ENCODE results near the gene SLC35G4.
"Not testable (repeated sequence)": the region's sequence is repeated elsewhere in the genome, so short reads cannot be mapped to it uniquely, and the experiment has no call there.

SLC35G4 gene

DNA sequence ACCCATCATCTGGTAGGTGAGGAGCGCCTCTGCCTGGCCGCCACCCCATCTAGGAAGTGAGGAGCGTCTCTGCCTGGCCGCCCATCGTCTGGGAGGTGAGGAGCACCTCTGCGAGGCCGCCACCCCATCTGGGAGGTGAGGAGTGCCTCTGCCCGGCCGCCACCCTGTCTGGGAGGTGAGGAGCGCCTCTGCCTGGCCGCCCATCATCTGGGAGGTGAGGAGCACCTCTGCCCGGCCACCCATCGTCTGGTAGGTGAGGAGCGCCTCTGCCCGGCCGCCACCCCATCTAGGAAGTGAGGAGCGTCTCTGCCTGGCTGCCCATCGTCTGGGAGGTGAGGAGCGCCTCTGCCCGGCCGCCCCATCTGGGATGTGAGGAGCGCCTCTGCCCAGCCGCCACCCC is 4.2 kb downstream of the SLC35G4 start:
- DNase-seq (ENCODE audit: low read depth in 2 of 3, low spot score in 1 of 3), result not testable (repeated sequence)

DNA sequence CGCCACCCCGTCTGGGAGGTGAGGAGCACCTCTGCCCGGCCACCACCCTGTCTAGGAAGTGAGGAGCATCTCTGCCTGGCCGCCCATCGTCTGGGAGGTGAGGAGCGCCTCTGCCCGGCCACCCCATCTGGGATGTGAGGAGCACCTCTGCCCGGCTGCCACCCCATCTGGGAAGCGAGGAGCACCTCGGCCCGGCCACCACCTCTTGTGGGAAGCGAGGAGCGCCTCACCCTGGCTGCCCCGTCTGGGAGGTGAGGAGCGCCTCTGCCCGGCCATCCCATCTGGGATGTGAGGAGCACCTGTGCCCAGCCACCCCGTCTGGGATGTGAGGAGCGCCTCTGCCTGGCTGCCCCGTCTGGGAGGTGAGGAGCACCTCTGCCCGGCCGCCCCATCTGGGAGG is 4.6 kb downstream of the SLC35G4 start:
- DNase-seq (ENCODE audit: low read depth in 2 of 3, low spot score in 1 of 3), result not testable (repeated sequence)

DNA sequence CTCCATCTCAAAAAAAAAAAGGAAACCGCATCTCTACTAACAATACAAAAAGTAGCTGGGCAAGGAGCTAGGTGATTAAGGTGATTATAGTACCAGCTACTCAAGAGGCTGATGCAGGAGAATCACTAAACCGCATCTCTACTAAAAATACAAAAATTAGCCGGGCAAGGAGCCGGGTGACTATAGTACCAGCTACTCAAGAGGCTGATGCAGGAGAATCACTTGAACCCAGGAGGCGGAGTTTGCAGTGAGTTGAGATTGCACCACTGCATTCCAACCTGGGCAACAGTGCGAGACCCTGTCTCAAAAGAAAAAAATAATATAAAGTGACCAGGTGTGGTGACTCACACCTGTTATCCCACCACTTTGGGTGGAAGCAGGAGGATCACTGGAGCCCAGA is 5.6 kb downstream of the SLC35G4 start:
- DNase-seq (ENCODE audit: low read depth in 2 of 3, low spot score in 1 of 3), result not testable (repeated sequence)

DNA sequence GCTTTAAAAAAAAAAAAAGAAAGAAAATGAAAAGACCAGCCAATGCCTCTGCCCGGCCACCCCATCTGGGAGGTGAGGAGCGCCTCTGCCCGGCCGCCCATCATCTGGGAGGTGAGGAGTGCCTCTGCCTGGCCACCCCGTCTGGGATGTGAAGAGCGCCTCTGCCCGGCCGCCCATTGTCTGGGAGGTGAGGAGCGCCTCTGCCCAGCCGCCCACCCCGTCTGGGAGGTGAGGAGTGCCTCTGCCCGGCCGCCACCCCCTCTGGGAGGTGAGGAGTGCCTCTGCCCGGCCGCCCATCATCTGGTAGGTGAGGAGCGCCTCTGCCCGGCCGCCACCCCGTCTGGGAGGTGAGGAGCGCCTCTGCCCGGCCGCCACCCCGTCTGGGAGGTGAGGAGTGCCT is 37.9 kb downstream of the SLC35G4 start:
- not testable (repeated sequence) for DNase-seq (ENCODE audit: low read depth in 2 of 3, low spot score in 1 of 3)

DNA sequence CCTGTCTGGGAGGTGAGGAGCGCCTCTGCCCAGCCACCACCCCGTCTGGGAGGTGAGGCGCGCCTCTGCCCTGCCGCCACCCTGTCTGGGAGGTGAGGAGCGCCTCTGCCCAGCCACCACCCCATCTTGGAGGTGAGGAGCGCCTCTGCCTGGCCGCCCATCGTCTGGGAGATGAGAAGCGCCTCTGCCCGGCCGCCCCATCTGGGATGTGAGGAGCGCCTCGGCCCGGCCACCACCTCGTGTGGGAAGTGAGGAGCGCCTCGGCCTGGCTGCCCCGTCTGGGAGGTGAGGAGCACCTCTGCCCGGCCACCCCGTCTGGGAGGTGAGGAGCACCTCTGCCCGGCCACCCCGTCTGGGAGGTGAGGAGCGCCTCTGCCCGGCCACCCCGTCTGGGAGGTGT is 38.4 kb downstream of the SLC35G4 start:
- DNase-seq (ENCODE audit: low read depth in 2 of 3, low spot score in 1 of 3), result not testable (repeated sequence)

DNA sequence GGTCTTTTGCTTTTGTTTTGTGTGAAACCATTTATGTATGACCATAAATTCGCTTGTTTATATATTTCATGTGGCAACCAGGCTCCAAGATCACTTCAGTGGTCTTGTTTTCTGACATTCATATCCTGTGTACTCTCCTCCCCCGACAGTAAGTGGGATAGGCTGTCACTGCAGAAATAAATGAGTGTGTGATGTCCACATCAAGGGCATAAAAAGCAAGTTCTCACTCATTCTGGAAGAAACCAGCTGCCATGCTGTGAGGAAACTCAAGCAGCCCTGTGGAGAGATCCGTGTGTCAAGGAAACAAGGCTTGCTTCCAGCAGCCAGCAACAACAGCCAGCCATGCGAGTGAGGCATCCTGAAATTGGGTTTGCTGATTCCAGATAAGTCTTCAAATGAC is 40.4 kb downstream of the SLC35G4 start:
- no peak for DNase-seq (ENCODE audit: low read depth in 2 of 3, low spot score in 1 of 3)

DNA sequence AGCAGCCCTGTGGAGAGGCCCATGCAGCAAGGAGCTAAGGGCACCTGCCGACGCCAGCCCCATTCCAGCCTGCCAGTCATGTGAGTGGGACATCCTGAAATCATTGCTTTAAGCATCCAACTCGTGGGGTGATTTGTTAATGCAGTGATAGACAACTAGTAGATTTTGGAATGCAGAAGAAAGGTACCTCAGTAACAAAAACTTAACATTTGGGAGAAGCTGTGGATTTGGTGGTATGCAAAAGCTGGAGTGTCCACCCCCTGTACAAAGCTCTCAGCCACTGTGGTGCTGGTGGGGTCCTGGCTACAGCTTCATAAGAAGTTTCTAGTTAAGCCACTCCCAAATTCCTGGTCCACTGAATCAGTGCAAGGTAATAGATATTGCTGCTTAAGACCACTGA is 42.5 kb downstream of the SLC35G4 start:
- no peak for DNase-seq (ENCODE audit: low read depth in 2 of 3, low spot score in 1 of 3)

DNA sequence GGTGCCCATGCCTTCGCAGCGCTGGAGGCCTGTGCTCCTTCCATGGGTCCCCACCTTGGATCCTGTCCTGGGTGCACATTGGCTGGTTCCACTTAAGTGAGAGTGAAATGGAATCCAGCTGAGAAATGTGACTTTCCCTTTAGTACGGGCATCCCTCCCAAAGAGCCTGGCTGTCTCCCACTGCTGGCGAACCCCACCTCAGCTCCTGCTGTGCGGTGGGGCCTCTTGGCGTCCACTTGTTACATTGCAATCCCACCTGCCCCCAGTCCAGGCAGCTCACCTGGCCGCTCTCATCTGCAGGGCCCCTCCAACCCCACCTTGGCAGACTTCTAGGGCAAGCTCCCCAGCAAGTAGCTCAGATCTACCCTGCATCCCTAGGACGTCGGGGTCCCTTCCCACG is 44.1 kb downstream of the SLC35G4 start:
- no peak for DNase-seq (ENCODE audit: low read depth in 2 of 3, low spot score in 1 of 3)

DNA sequence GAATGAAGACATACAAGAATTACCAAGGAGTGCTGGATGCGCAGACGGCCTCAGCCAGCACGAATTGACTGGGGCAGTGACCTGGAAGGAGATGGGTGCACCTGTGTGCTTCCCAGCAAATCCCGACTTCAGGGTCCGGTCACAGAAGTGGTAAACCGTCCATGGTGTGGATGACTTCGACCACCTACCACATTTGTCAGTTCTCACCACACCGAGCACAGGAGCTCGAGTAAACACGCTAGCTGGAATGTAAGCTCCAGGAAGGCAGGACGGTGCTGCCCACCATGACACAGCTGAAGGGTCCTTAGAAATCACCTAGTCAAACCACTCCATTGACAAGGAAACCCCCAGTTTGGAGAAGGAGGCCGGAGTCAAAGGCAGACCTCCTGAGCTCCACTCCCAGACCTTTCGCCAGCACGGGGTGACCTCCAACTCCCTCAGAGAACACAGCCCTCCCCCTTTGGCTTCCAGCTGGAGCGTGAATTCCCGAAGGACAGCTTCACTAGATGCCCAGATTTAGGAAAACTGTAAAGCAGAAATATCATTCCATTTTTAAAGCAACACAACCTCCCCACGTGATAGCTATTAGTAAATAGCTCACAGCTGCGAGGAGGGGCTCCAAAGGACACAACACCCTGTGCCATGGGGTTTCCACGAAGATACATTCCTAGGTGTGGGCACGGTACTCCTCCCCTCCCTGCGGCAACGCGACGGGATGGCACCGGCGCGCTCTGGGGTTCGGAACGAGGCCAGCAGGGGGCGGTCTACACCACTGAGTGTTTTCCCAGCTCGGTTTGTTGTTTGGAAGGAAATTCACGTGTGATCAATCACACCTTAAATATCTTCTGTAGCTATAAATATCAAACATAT is 45.6 kb downstream of the SLC35G4 start:
- DNase-seq (ENCODE audit: low read depth in 2 of 3, low spot score in 1 of 3), result peak; percentile 36 to 57 (median 46)

DNA sequence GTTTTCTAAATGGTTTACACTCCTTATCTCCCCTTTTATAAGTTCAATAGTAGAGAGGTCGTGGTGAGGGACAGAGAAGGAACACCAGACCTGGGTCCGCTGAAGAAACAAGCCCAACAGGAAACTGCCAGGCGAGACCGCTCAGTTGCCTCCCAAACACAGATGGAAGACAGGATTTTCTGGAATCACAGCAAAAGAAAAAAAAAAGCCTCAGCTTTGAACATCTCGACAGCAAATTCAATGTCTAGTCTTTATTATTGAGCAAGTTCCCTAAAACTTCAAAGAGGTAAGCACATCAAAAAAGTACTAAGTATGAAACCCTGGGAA is 46.2 kb downstream of the SLC35G4 start:
- DNase-seq (ENCODE audit: low read depth in 2 of 3, low spot score in 1 of 3), result no peak

DNA sequence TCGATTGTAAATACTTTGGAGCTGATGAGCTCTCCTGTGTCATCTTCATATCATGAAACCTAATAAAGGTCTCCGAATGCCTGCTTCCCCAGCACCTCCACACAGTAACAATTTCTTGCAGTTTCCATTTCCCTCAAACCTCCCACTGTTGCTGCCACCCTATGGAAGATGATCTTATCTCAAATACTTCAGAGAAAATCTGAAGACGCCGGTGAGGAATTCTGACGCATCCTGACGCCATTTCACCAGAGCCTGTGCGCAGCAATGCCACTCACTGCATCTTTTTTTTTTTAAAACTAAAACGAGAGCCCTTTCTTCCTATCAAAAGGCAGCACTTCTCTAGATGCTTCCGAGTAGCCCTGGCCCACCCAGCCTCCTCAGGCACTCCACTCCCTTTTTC is 47.8 kb downstream of the SLC35G4 start:
- no peak for DNase-seq (ENCODE audit: low read depth in 2 of 3, low spot score in 1 of 3)

DNA sequence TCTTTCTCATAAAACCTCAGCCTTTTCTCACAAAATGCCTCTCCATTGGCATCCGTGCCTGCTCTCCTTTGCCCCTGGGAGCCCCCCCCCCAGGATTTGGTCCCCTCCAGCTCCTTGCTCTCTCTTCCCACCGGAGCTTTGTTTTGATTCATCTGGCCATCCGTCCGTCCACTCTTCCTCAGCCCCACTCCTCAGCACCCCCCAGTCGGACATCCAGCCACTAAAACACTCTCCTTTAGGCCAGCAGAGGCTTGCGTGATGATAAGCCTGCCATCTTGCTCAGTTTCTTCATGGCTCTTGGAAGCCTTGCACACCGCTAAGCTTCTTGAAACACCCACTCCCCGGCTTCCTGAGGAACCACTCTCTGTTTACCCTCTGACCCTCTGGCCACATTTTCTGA is 48.2 kb downstream of the SLC35G4 start:
- no peak for DNase-seq (ENCODE audit: low read depth in 2 of 3, low spot score in 1 of 3)

DNA sequence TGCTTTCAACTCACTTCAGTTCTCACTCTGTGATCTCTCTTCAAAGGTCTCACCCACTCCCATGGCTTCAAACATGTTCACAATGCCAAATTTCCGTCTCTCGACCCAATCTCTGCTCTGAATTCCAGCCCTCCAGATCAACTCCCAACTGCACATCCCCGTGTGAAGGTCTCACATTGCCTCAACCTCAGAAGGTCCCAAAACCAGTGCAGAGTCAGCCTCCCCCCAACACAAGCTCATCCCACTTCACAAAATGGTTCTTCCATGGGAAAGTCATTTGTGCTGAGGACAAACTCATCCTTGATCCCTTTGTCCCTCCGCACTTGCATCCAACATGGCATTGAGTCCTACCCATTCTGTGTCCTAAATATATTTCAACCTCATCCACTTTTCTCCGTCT is 48.6 kb downstream of the SLC35G4 start:
- DNase-seq (ENCODE audit: low read depth in 2 of 3, low spot score in 1 of 3), result no peak

DNA sequence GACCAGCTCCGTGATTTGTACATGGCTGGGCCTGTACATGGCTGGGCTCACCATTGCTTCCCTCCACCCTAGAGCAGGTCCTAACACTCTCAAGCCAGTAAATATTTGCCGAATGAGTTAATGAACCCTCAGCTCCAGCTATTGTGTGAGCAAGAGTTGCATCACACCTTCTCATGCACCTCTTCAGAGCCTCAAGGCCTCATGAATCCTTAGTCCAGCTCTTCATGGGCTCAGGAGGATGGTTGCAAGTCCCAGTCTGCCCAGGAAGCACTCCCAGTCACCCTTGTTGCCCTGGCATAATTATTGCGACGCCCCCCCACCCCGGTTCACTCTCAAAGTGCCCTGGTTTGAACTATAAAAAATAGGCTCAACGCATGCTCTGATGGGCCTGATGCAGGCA is 49.6 kb downstream of the SLC35G4 start:
- DNase-seq (ENCODE audit: low read depth in 2 of 3, low spot score in 1 of 3), result no peak
